ENCODE results near the gene ALDOB.

ALDOB gene

GRCh38 chr9:101453776-101454570 is 18.4 kb upstream of the ALDOB start:
- DNase-seq = no peak

GRCh38 chr9:101451498-101451897 is 15.9 kb upstream of the ALDOB start:
- no peak for DNase-seq

GRCh38 chr9:101450931-101451330 is 15.4 kb upstream of the ALDOB start:
- DNase-seq = no peak

DNA sequence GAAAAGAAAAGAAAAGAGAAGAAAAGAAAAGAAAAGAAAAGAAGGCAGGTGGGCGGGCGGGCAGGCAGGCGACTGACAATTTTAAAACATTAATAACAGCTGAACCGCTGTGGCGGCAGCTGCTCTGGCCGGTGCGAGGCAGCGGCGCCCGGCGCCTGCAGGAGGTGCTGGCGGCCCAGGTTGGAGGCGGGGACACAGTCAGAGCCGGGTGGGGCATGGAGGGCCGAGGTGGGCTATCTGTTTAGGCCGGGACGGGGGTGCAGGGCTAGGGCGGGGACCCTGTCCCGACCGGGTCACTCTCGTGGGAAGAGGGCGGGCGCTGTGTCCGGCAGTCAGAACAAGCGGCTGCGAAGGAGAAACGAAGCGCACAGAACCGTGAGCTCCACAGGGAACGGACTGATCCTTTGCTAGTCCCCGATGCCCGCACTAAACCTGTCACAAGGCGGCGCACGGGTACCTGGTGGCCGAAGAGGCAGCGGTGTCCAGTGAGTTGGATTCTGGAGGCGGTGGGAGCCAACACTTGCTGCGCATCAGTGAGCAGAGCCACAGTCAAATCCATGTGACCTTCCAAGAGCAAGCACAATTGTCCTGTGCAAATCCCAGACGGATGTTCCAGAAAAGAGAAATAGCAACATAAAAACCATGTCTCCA is 13.6 kb upstream of the ALDOB start:
- peak; percentile 53 for DNase-seq

DNA sequence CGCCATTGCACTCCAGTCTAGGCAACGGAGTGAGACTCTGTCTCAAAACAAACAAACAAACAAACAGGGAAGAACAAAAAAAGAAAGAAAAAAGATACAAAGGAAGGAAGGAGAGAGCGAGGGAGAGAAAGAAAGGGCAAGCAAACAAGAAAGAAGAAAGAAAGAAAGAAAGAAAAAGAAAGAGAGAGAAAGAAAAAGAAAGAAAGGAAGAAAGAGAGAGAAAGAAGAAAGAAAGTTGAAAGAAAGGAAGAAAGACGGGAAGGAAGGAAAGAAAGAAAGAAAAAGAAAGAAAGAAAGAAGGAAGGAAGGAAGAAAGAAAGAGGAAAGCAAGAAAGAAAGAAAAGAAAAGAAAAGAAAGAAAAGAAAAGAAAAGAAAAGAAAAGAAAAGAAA is 13.1 kb upstream of the ALDOB start:
- DNase-seq = no peak

DNA sequence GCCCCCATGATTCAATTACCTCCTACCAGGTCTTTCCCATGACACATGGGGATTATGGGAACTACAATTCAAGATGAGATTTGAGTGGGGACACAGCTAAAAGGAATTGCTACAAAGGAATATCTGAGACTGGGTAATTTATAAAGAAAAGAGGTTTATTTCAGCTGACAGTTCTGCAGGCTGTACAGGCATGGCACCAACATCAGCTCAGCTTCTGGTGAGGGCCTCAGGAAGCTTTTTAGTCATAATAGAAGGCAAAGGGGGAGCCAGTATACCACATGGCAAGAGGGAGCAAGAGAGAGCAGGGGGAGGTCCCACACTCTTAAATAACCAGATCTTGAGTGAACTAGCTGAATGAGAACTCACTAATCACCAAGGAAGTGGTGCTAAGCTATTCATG is 11.2 kb upstream of the ALDOB start:
- DNase-seq = no peak

- DNase-seq = peak; percentile 19
Measured at GRCh38 chr9:101445353-101446029, 9.9 kb upstream of the ALDOB start.

GRCh38 chr9:101443364-101443771 is 7.8 kb upstream of the ALDOB start:
- no peak for DNase-seq

DNA sequence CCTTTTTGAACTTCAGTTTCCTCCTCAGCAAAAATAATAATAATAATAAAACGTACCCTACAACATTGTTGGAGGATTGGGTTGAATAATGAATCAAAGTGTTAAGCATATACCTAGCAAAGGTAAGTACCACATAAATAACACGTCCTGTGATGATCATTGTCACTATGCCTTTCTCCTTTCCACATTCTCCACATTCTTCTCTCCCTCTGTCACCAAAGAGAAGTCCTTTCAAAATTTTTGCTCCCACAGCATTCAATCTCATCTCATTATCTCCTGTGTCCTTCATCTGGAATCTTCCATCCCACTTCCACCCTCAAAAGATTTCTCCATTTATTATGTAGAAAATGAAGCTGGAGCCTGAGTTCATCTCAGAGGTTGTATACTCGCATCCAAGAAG is 7.2 kb upstream of the ALDOB start:
- DNase-seq = no peak

DNA sequence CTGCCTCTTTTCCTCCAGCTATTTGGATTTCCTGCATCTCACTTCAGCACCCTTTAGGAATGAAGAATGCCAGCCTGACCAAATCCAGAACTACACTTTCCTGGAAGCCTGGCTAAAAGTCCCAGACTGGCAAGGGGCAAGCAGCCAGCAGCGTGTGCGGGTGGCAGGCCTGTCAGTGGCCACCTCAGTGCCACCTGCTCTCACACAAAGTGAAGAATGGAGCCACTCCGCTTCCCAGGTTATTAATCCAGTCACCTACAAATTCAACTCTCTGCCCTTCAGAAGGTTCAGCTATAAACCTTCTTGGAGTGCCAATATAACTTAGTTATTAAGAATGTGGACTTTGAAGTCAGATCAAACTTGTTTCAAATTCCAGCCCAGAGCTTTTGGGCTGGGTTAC is 6.7 kb upstream of the ALDOB start:
- no peak for DNase-seq

DNA sequence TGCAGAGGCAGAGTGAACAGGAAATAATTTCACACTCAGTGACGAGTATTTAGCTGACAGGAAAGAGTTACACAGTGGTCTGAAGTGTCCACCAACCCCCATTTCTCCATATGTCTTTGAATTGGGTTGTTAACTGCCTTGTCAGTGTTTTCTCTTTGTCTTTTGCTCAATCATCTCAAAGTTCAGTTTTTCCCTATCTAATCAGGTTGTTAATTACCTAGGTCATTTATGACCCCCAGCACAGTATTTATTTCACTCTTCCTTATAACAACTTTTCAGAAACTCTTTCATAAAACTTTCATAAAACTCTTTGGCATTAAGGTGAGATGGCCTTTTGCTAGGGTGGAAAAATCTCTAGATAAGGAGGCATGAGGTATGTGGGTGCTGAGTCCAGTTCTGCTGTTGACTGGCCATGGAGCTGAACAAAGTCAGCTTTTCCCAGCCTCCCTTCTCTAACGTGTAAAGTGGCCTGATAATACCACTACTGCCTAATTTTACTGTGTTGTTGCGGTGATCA is 5.2 kb upstream of the ALDOB start:
- no peak for DNase-seq

- DNase-seq = no peak
Measured at GRCh38 chr9:101438523-101438922, 2.9 kb upstream of the ALDOB start.

DNA sequence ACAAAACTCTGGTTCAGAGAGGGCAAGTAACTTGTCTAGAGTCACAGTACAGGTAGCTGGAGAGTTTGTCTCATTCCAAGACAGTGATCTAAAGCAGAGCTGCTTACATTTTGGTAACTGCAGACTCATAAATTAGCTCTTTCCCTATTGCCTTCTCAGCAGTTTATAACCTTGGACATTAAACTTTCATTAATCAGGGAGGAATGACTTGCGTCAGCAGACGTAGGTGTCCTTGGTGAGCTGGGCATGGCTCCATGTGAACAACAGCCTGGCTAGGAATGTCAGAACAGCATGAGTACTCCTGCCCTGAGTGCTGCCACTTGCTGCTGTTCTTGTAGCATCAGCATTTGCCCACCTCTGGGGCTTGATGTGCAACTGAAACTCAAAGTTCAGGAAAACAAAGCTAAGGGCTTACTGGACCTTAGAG is 2.2 kb upstream of the ALDOB start:
- DNase-seq = no peak

DNA sequence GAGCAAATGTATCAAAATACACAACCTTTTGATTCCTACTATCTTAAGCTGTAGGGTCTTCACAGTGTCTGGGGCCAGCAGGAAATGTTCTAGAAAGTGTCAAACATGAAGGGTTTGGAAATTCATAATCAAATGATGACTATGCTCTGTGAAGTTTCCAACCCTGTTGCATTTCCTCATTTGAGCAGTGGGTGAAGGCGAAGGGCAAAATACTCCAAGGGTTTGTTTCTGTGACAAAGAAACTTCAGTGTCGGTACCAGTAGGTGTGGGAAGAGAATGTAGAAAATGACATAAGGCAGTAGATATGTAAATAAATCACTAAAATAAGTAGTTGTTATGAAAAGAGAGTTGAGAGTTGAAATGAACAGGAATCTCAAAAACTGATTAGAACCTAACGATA is 576 bp downstream of the ALDOB start:
- DNase-seq = no peak

DNA sequence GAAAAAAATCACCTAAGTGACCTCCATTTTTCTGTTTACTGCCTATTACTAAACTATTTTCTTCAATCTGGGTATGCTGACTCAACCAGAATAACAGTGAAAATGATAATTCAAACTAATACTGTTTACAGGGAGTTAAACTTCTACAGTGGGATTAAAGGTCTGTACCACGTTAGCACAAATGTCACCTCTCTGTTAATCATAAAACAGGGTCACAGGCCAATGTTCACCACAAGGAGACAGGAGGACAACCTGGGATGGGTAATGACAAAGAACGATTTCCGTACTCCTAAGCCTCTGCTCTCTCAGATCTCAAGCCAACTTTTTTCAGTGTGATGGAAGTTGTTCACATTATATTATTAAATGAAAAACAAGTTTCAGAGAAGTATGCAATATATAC is 2.3 kb downstream of the ALDOB start:
- no peak for DNase-seq

GRCh38 chr9:101432740-101433139 is 2.8 kb downstream of the ALDOB start:
- no peak for DNase-seq

GRCh38 chr9:101432171-101432570 is 3.4 kb downstream of the ALDOB start:
- no peak for DNase-seq

GRCh38 chr9:101429736-101430135 is 5.8 kb downstream of the ALDOB start:
- no peak for DNase-seq

DNA sequence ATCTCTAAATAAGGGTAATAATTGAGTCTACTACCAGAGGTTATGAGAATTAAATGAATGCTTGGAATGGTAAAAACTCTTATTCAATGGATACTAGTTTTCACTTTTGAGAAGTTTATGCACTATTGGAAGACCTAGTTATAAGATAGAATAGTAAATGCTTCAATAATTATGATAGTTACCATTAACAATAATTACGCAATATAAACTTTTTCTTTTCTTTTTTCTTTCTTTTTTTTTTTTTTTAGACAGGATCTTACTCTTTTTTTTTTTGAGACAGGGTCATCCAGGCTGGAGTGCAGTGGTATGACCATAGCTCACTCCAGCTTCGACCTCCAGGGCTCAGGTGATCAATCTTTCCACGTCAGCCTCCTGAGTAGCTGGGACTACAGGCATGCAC is 6.7 kb downstream of the ALDOB start:
- DNase-seq = no peak

GRCh38 chr9:101427957-101428655 is 7.5 kb downstream of the ALDOB start:
- DNase-seq = no peak

- no peak for DNase-seq
Measured at GRCh38 chr9:101427358-101427757, 8.2 kb downstream of the ALDOB start.

DNA sequence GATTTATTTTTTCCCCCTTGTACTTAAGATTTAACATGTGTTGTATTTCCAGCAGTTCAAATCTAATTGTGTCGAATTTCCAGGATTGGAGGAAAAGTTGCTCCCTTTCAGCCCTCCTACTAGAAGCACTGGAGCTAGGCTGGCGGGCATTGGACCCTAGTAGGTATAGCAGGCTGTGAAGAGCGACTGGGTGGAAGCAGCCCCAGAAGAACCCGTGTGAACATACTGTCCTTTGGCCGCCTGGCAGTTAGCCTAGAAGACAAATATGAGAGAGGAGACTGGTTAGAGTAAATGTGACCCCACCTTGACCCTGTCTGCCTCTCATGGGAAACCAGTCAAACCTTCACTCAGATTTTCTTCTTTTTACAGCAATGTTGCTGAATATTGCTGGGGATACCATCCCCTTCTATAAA is 13.9 kb downstream of the ALDOB start:
- no peak for DNase-seq

DNA sequence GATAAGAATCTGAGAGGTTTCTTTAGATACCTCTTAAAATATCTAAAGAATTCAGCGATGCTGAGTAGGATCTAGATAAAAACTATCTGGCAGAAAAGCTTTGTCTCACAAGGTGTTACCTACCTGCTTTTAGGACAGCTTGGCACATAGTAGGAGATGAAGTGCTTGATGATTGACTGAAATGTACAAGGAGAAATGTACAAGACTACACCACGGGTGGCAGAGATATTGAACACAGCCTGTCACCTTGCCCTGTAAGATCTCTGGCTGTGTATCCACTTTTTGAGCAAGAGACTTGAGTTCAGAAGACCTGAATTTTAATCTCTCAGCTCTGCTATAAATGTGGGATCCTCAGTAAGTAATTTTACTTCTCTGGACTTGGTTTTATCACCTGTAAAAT is 15.7 kb downstream of the ALDOB start:
- no peak for DNase-seq
